Esophagus (tissue), 2 donors: ENCODE measurements around the gene KRTAP16-1. TPM values are rescaled to one million over a fixed set of nuclear protein-coding genes. Genes with fewer than 3 reads are reported as not detected.
A peak's percentile ranks its signal among the peaks of the same experiment; 100 is the strongest.
"Not testable (repeated sequence)": the region's sequence is repeated elsewhere in the genome, so short reads cannot be mapped to it uniquely, and the experiment has no call there.

Source experiments
- H3K27ac ChIP-seq, 2 donors: one replicate each; pipeline ENCODE4 v1.5.1; 2013; ENCODE audit warnings: low read depth in 2 of 2, mild to moderate bottlenecking in 2 of 2, inconsistent platforms in 1 of 2, low read length in 1 of 2, moderate library complexity in 1 of 2
- H3K27me3 ChIP-seq, 2 donors: one replicate each; pipeline ENCODE4 v1.6.1; 2013; ENCODE audit warnings: low read length in 2 of 2, control low read depth in 1 of 2, mild to moderate bottlenecking in 1 of 2; ENCODE audit not compliant: insufficient read depth in 2 of 2, control insufficient read depth in 1 of 2
- H3K36me3 ChIP-seq, 2 donors: one replicate each; pipeline ENCODE4 v1.6.1; 2013; ENCODE audit warnings: low read length in 1 of 2; ENCODE audit not compliant: control insufficient read depth in 2 of 2, insufficient read depth in 2 of 2
- H3K4me1 ChIP-seq, 2 donors: one replicate each; pipeline ENCODE4 v1.6.1; 2013; ENCODE audit warnings: low read length in 1 of 2; ENCODE audit not compliant: control insufficient read depth in 2 of 2, insufficient read depth in 2 of 2
- H3K4me3 ChIP-seq, 2 donors: one replicate each; pipeline ENCODE4 v1.5.1; 2013; ENCODE audit warnings: low read length in 2 of 2, mild to moderate bottlenecking in 2 of 2, low read depth in 1 of 2, moderate library complexity in 1 of 2
- H3K9me3 ChIP-seq, 2 donors: one replicate each; pipeline ENCODE4 v1.6.1; 2013; ENCODE audit warnings: mild to moderate bottlenecking in 2 of 2, low read depth in 1 of 2, low read length in 1 of 2, moderate library complexity in 1 of 2; ENCODE audit not compliant: control insufficient read depth in 2 of 2, insufficient read depth in 1 of 2
- WGBS, 2 donors: extraction: QIAGEN DNeasy Blood & Tissue Kit; methylation state at CpG; one replicate each; pipeline ENCODE4 v1.1.7; 2013; 5-methylcytosine and 5-hydroxymethylcytosine counted together
- polyA plus RNA-seq, 2 donors: library from polyadenylated mRNA; stranded (reverse); fragments of 200-250 nt; gene quantifications; one replicate each; pipeline ENCODE4 v1.2.3, GENCODE V29; 2013
- donor health status: healthy with polysubstance abuse.
- donor health status: Bipolar disorder and iron deficiency.

Gene KRTAP16-1
- polyA plus RNA-seq: not detected

GRCh38 chr17:41308918-41309359 is at the start of gene KRTAP16-1:
TSS of gene KRTAP16-1 (minus strand) at chr17:41309309. CDS start at chr17:41309253, 56 bp downstream.
- H3K9me3 ChIP-seq: no peaks in the 10 kb centered on the region
- H3K27me3 ChIP-seq: no peaks in the 10 kb centered on the region
- peaks cover 0 to 12% of the 10 kb centered on the region in 2 donors for H3K4me1 ChIP-seq
- 71 to 75% methylated on average over 7 of the region's 7 CpGs for WGBS, 2 donors
- no peaks in the 10 kb centered on the region for H3K36me3 ChIP-seq
- peak within 1 kb of the TSS in 1 of 2 donors; percentile 46 for H3K27ac ChIP-seq
- H3K4me3 ChIP-seq: no peak within 1 kb of the TSS

GRCh38 chr17:41354536-41354935 is 45.4 kb upstream of the KRTAP16-1 start:
- H3K4me1 ChIP-seq: peaks cover 2% of the 10 kb centered on the region in 2 donors
- H3K36me3 ChIP-seq: no peaks in the 10 kb centered on the region
- H3K9me3 ChIP-seq: no peaks in the 10 kb centered on the region
- no peak overlapping the region for H3K27ac ChIP-seq
- 76 to 85% methylated on average over 4 of the region's 4 CpGs for WGBS, 2 donors
- H3K27me3 ChIP-seq: no peaks in the 10 kb centered on the region
- H3K4me3 ChIP-seq: no peak overlapping the region

GRCh38 chr17:41352597-41353366 is 43.7 kb upstream of the KRTAP16-1 start:
- Histone ChIP-seq H3K27ac (no peak overlapping the region), H3K9me3 (no peaks in the 10 kb centered on the region), H3K4me1 (peaks cover 2 to 10% of the 10 kb centered on the region in 2 donors), H3K4me3 (no peak overlapping the region), H3K36me3 (no peaks in the 10 kb centered on the region), H3K27me3 (no peaks in the 10 kb centered on the region)
- 57 to 64% methylated on average over 7 of the region's 7 CpGs for WGBS, 2 donors

- Histone ChIP-seq H3K27ac (no peak overlapping the region), H3K4me1 (peaks cover 2 to 10% of the 10 kb centered on the region in 2 donors), H3K36me3 (no peaks in the 10 kb centered on the region), H3K9me3 (no peaks in the 10 kb centered on the region), H3K4me3 (no peak overlapping the region), H3K27me3 (no peaks in the 10 kb centered on the region)
- WGBS, 2 donors: 90% methylated on average over 2 of the region's 2 CpGs
Observed at GRCh38 chr17:41351177-41351576, 42.1 kb upstream of the KRTAP16-1 start.

GRCh38 chr17:41350381-41350878 is 41.3 kb upstream of the KRTAP16-1 start, which contains the start of gene KRT33A:
TSS of gene KRT33A (minus strand) at chr17:41350828. CDS start at chr17:41350767, 61 bp downstream.
- Histone ChIP-seq H3K4me1 (peaks cover 5 to 14% of the 10 kb centered on the region in 2 donors), H3K27ac (peak within 1 kb of the TSS in 1 of 2 donors; percentile 1)
- H3K4me3 ChIP-seq, H3K27me3 ChIP-seq, H3K9me3 ChIP-seq, H3K36me3 ChIP-seq: not testable (repeated sequence)
- 87 to 93% methylated on average over 16 of the region's 16 CpGs for WGBS, 2 donors

GRCh38 chr17:41347869-41348760 is 39.0 kb upstream of the KRTAP16-1 start:
- Histone ChIP-seq H3K27me3 (no peaks in the 10 kb centered on the region), H3K9me3 (no peaks in the 10 kb centered on the region), H3K27ac (peak overlapping the region; percentile 72 to 85), H3K4me1 (peaks cover 4 to 14% of the 10 kb centered on the region in 2 donors), H3K4me3 (no peak overlapping the region), H3K36me3 (no peaks in the 10 kb centered on the region)
- WGBS, 2 donors: 46 to 59% methylated on average over 7 of the region's 7 CpGs

- not testable (repeated sequence) for H3K9me3 ChIP-seq, H3K36me3 ChIP-seq, H3K4me3 ChIP-seq, H3K27me3 ChIP-seq
- peaks cover 6 to 17% of the 10 kb centered on the region in 2 donors for H3K4me1 ChIP-seq
- WGBS, 2 donors: 67 to 73% methylated on average over 16 of the region's 16 CpGs
- H3K27ac ChIP-seq: peak overlapping the region in 1 of 2 donors; percentile 28
Observed at GRCh38 chr17:41346421-41346820, 37.3 kb upstream of the KRTAP16-1 start.

- Histone ChIP-seq H3K4me1 (peaks cover 6 to 18% of the 10 kb centered on the region in 2 donors), H3K4me3 (no peak overlapping the region), H3K27me3 (no peaks in the 10 kb centered on the region), H3K9me3 (no peaks in the 10 kb centered on the region), H3K36me3 (no peaks in the 10 kb centered on the region), H3K27ac (peak overlapping the region in 1 of 2 donors; percentile 28)
- 66 to 68% methylated on average over 3 of the region's 3 CpGs for WGBS, 2 donors
Observed at GRCh38 chr17:41345992-41346391, 36.9 kb upstream of the KRTAP16-1 start.

GRCh38 chr17:41343029-41343428 is 33.9 kb upstream of the KRTAP16-1 start:
- no peak overlapping the region for H3K4me3 ChIP-seq
- peak overlapping the region in 1 of 2 donors; percentile 2 for H3K27ac ChIP-seq
- 68 to 72% methylated on average over 3 of the region's 3 CpGs for WGBS, 2 donors
- H3K27me3 ChIP-seq: no peaks in the 10 kb centered on the region
- H3K9me3 ChIP-seq: no peaks in the 10 kb centered on the region
- H3K36me3 ChIP-seq: no peaks in the 10 kb centered on the region
- peaks cover 6 to 19% of the 10 kb centered on the region in 2 donors for H3K4me1 ChIP-seq
